SK-N-SH (cell line): ENCODE results near the gene PSMC5. TPM values are rescaled to one million over a fixed set of nuclear protein-coding genes. Genes with fewer than 3 reads are reported as not detected.

ENCODE experiments used
- CTCF ChIA-PET: fragments of 300-600, 350-600 bp; formaldehyde crosslinking; extraction: SDS; loops from one replicate; lab custom pipeline; 2021; lab: Yijun Ruan, JAX
- POLR2A ChIA-PET: fragments of 350-600 bp; sonication (Branson Sonifier 250); formaldehyde crosslinking; extraction: SDS; loops from one replicate; lab custom pipeline; 2020; ENCODE audit warnings: antibody characterized with exemption, inconsistent platforms; lab: Yijun Ruan, JAX
- DNase-seq: peaks from one replicate; pipeline ENCODE4 v3.0.0; 2012
- H2AFZ ChIP-seq: fragments of 200-600 bp; sonication (generic); 2 replicates; pipeline ENCODE4 v1.8.1; 2016; ENCODE audit warnings: antibody characterized with exemption, mild to moderate bottlenecking, low read depth
- H3F3A ChIP-seq: fragments of 200-600 bp; sonication (generic); replicated peaks from 2 replicates; pipeline ENCODE3; 2016; ENCODE audit warnings: antibody characterized with exemption, mild to moderate bottlenecking; ENCODE audit not compliant: insufficient read depth
- H3K27ac ChIP-seq, 2 experiments: fragments of 200-500 bp in 1 of 2; fragments of 200-600 bp in 1 of 2; sonication (Bioruptor generic) in 1 of 2; sonication (generic), shearing (Covaris generic) in 1 of 2; 2 replicates each; pipeline versions ENCODE4 v1.5.1 to v1.6.1; 2014 to 2016; ENCODE audit warnings: low read depth in 2 of 2, inconsistent platforms in 1 of 2, low read length in 1 of 2, mild to moderate bottlenecking in 1 of 2, mixed read lengths in 1 of 2
- H3K27me3 ChIP-seq: fragments of 200-600 bp; sonication (generic), shearing (Covaris generic); 2 replicates; pipeline ENCODE4 v1.6.1; 2016; ENCODE audit warnings: mixed run types; ENCODE audit not compliant: insufficient read depth
- H3K36me3 ChIP-seq, 2 experiments: fragments of 200-500 bp in 1 of 2; fragments of 200-600 bp in 1 of 2; sonication (Bioruptor generic) in 1 of 2; sonication (generic) in 1 of 2; replicated peaks in 1 of 2; 2 replicates each; pipeline versions ENCODE3 to v1.5.1; 2014 to 2016; ENCODE audit warnings: low read length in 1 of 2, mild to moderate bottlenecking in 1 of 2; ENCODE audit not compliant: insufficient read depth in 2 of 2, control insufficient read depth in 1 of 2
- H3K4me1 ChIP-seq, 2 experiments: fragments of 200-500 bp in 1 of 2; fragments of 200-600 bp in 1 of 2; sonication (Bioruptor generic) in 1 of 2; sonication (generic), shearing (Covaris generic) in 1 of 2; 2 replicates each; pipeline versions ENCODE4 v1.5.1 to v1.6.1; 2014 to 2016; ENCODE audit warnings: low read depth in 1 of 2, low read length in 1 of 2, mixed run types in 1 of 2; ENCODE audit not compliant: insufficient read depth in 2 of 2, control insufficient read depth in 1 of 2
- H3K4me2 ChIP-seq: fragments of 200-600 bp; sonication (generic), shearing (Covaris generic); 2 replicates; pipeline ENCODE4 v1.6.1; 2017; ENCODE audit warnings: mixed run types
- H3K4me3 ChIP-seq, 2 experiments: fragments of 200-500 bp in 1 of 2; fragments of 200-600 bp in 1 of 2; sonication (Bioruptor generic) in 1 of 2; sonication (generic), shearing (Covaris generic) in 1 of 2; 2 replicates each; pipeline versions ENCODE4 v1.5.1 to v1.8.1; 2014 to 2016; ENCODE audit warnings: low read depth in 2 of 2, inconsistent platforms in 1 of 2, low read length in 1 of 2, mild to moderate bottlenecking in 1 of 2, mixed read lengths in 1 of 2, moderate library complexity in 1 of 2
- H3K79me2 ChIP-seq: fragments of 200-600 bp; sonication (generic); 2 replicates; pipeline ENCODE4 v1.8.1; 2017; ENCODE audit warnings: mild to moderate bottlenecking; ENCODE audit not compliant: insufficient read depth
- H3K9ac ChIP-seq: fragments of 200-600 bp; sonication (generic); 2 replicates; pipeline ENCODE4 v1.6.1; 2017; ENCODE audit warnings: mixed run types
- H3K9me2 ChIP-seq: fragments of 200-600 bp; sonication (generic); 2 replicates; pipeline ENCODE4 v1.6.1; 2017; ENCODE audit warnings: mixed run types
- H3K9me3 ChIP-seq: fragments of 200-600 bp; sonication (generic); 2 replicates; pipeline ENCODE4 v1.6.1; 2017; ENCODE audit warnings: mixed run types, mild to moderate bottlenecking, moderate library complexity
- H4K20me1 ChIP-seq: fragments of 200-600 bp; sonication (generic); 2 replicates; pipeline ENCODE4 v1.6.1; 2017; ENCODE audit warnings: mild to moderate bottlenecking, mixed run types; ENCODE audit not compliant: insufficient read depth
- ELF1 ChIP-seq: IDR thresholded peaks from 2 replicates; pipeline ENCODE4 v1.4.0; 2012
- EP300 ChIP-seq, 2 experiments: IDR thresholded peaks; 2 replicates each; pipeline versions ENCODE4 v1.4.0 to v1.6.1; 2012; ENCODE audit warnings: borderline replicate concordance in 1 of 2, low read depth in 1 of 2, low read length in 1 of 2
- FOSL2 ChIP-seq: IDR thresholded peaks from 2 replicates; pipeline ENCODE4 v1.4.0; 2012; ENCODE audit warnings: low read depth, mild to moderate bottlenecking, moderate library complexity, borderline replicate concordance
- FOXJ3 ChIP-seq: sonication (generic); formaldehyde crosslinking; IDR thresholded peaks from 2 replicates; pipeline ENCODE4 v1.5.1; 2020; ENCODE audit warnings: mild to moderate bottlenecking, missing genetic modification reagents
- NFIC ChIP-seq: IDR thresholded peaks from 2 replicates; pipeline ENCODE4 v1.4.0; 2012; ENCODE audit warnings: borderline replicate concordance
- POLR2AphosphoS5 ChIP-seq: IDR thresholded peaks from 2 replicates; pipeline ENCODE4 v1.6.1; 2012; ENCODE audit warnings: low read depth, low read length
- RCOR1 ChIP-seq: fragments of 150-350 bp; IDR thresholded peaks from 2 replicates; pipeline ENCODE4 v1.6.1; 2017; ENCODE audit warnings: antibody characterized with exemption, low read length
- RFX5 ChIP-seq: IDR thresholded peaks from 2 replicates; pipeline ENCODE4 v1.6.1; 2012; ENCODE audit warnings: mild to moderate bottlenecking, improper control_type of control experiment, low read length
- RXRA ChIP-seq: IDR thresholded peaks from 2 replicates; pipeline ENCODE4 v1.4.0; 2012; ENCODE audit warnings: low read depth, mild to moderate bottlenecking, borderline replicate concordance
- SMC3 ChIP-seq: IDR thresholded peaks from 2 replicates; pipeline ENCODE4 v1.6.1; 2012; ENCODE audit warnings: low read depth, low read length, improper control_type of control experiment
- TCF12 ChIP-seq: IDR thresholded peaks from 2 replicates; pipeline ENCODE4 v1.4.0; 2012
- TEAD4 ChIP-seq: IDR thresholded peaks from 2 replicates; pipeline ENCODE4 v1.4.0; 2012; ENCODE audit warnings: mild to moderate bottlenecking, borderline replicate concordance; ENCODE audit not compliant: insufficient read depth
- YY1 ChIP-seq: IDR thresholded peaks from 2 replicates; pipeline ENCODE4 v1.4.0; 2012; ENCODE audit warnings: low read depth, mild to moderate bottlenecking
- WGBS: methylation state at CpG from one replicate; pipeline ENCODE4 v1.1.6; 2017; ENCODE audit warnings: low lambda C conversion rate; 5-methylcytosine and 5-hydroxymethylcytosine counted together
- polyA plus RNA-seq, 3 experiments: library from polyadenylated mRNA; depleted of rRNA; stranded (reverse); fragments of >200 nt; gene quantifications; 2 replicates each; pipeline ENCODE4 v1.2.3, GENCODE V29; 2012
- TF ChIP-seq, protein P1 (sequence below): fragments of 150-350 bp; IDR thresholded peaks from 2 replicates; pipeline ENCODE4 v1.6.1; 2016; ENCODE audit warnings: mild to moderate bottlenecking, low read depth, low read length
- TF ChIP-seq, protein P2 (sequence below): fragments of 200-600 bp; sonication (generic); IDR thresholded peaks from 2 replicates; pipeline ENCODE4 v1.6.1; 2017; ENCODE audit warnings: antibody characterized with exemption, mild to moderate bottlenecking, moderate library complexity
- TF ChIP-seq, protein P3 (sequence below): IDR thresholded peaks from 2 replicates; pipeline ENCODE4 v1.4.0; 2012; ENCODE audit warnings: low read depth, borderline replicate concordance
- TF ChIP-seq, protein P4 (sequence below): IDR thresholded peaks from 2 replicates; pipeline ENCODE4 v1.4.0; 2012; ENCODE audit warnings: low read depth
- TF ChIP-seq, protein P5 (sequence below): IDR thresholded peaks from 2 replicates; pipeline ENCODE4; 2012

Gene PSMC5
- polyA plus RNA-seq, 1 of the 3 experiments (the other 2 are of a cell fraction), result 424 TPM

DNA sequence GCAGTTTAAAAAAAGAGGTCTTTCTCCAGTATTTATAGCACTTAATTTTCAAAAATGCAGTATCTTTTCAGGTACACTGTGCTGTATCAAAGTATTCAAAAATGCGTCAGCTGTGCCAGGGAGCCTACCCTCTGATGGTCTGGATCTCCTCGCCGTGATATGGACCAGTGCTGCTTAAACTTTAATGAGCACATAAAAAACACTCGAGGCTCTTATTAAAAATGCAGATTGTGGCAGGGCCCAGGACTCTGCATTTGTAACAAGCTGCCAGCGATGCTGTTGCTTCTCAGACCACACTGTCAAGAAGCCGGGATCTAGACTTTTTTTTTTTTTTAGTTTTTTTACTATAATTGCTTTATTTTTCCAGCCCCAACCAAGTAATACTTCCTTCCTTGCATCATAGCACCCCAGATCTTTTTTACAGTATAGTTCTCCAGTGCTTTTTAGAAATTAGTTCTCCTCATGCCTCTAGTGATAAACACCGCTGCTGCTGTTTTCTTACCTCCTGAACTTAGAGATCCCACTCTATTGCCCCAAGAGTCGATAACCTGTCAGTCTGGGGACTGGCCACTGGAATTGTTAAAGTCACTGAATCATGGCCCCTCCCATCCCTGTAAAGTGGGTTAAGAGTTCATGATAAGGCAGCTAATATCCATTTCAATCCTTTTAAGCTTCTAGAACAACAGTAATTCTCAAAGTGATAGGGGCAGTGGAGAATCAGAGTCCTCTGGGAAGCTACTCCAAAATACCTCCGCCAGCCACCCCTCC lies 16.9 kb downstream of the PSMC5 start:
- Histone ChIP-seq H3K79me2 (peaks cover 32% of the 10 kb centered on the region), H3K9me2 (no peaks in the 10 kb centered on the region), H3K4me1 (peaks cover 22 to 26% of the 10 kb centered on the region in 2 experiments), H3K9ac (no peak overlapping the region), H3K9me3 (no peaks in the 10 kb centered on the region), H3F3A (peaks cover 12% of the 10 kb centered on the region), H3K4me2 (peak overlapping the region; percentile 70; the same call in 1 of the 2 replicates), H2AFZ (peak overlapping the region; percentile 96), H3K36me3 (no peaks in the 10 kb centered on the region), H4K20me1 (peaks cover 1% of the 10 kb centered on the region; the same call in 1 of the 2 replicates), H3K27ac (no peak overlapping the region; a peak in 1 of 4 replicates), H3K4me3 (no peak overlapping the region), H3K27me3 (no peaks in the 10 kb centered on the region)
- 87% methylated on average over 9 of the region's 9 CpGs for WGBS
- POLR2A ChIA-PET, result interaction anchor here (0.8 to 9.2 kb wide), 6 partner anchors 14 to 302 kb away, joined by 3 to 108 read pairs (median 3); partner anchors contain the start of genes CCDC47, DDX42, FTSJ3 and PSMC5
- no peak for DNase-seq
- CTCF ChIA-PET, result interaction anchor here (1.2 to 9.1 kb wide), 7 partner anchors 9 to 22 kb away, joined by 3 to 96 read pairs (median 9); partner anchors contain the start of genes FTSJ3 and PSMC5
- TF ChIP-seq NFIC, result no peak
- no peak for TF ChIP-seq RXRA
- TF ChIP-seq SMC3, result no peak
- TF ChIP-seq RFX5, result no peak
- TF ChIP-seq, protein P1, sequence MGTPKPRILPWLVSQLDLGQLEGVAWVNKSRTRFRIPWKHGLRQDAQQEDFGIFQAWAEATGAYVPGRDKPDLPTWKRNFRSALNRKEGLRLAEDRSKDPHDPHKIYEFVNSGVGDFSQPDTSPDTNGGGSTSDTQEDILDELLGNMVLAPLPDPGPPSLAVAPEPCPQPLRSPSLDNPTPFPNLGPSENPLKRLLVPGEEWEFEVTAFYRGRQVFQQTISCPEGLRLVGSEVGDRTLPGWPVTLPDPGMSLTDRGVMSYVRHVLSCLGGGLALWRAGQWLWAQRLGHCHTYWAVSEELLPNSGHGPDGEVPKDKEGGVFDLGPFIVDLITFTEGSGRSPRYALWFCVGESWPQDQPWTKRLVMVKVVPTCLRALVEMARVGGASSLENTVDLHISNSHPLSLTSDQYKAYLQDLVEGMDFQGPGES, result no peak
- no peak for TF ChIP-seq EP300 (IDR thresholded peaks at IDR 0.05; ENCODE audit: borderline replicate concordance in 1 of 2, low read depth in 1 of 2, low read length in 1 of 2)
- TF ChIP-seq TEAD4, result no peak
- TF ChIP-seq ELF1, result no peak
- TF ChIP-seq, protein P2, sequence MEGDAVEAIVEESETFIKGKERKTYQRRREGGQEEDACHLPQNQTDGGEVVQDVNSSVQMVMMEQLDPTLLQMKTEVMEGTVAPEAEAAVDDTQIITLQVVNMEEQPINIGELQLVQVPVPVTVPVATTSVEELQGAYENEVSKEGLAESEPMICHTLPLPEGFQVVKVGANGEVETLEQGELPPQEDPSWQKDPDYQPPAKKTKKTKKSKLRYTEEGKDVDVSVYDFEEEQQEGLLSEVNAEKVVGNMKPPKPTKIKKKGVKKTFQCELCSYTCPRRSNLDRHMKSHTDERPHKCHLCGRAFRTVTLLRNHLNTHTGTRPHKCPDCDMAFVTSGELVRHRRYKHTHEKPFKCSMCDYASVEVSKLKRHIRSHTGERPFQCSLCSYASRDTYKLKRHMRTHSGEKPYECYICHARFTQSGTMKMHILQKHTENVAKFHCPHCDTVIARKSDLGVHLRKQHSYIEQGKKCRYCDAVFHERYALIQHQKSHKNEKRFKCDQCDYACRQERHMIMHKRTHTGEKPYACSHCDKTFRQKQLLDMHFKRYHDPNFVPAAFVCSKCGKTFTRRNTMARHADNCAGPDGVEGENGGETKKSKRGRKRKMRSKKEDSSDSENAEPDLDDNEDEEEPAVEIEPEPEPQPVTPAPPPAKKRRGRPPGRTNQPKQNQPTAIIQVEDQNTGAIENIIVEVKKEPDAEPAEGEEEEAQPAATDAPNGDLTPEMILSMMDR, result no peak
- TF ChIP-seq, protein P3, sequence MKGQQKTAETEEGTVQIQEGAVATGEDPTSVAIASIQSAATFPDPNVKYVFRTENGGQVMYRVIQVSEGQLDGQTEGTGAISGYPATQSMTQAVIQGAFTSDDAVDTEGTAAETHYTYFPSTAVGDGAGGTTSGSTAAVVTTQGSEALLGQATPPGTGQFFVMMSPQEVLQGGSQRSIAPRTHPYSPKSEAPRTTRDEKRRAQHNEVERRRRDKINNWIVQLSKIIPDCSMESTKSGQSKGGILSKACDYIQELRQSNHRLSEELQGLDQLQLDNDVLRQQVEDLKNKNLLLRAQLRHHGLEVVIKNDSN, result no peak
- no peak for TF ChIP-seq FOXJ3 (CRISPR knock-in tag)
- no peak for TF ChIP-seq TCF12
- TF ChIP-seq FOSL2, result no peak
- TF ChIP-seq RCOR1, result no peak
- TF ChIP-seq, protein P4, sequence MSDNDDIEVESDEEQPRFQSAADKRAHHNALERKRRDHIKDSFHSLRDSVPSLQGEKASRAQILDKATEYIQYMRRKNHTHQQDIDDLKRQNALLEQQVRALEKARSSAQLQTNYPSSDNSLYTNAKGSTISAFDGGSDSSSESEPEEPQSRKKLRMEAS, result no peak
- no peak for TF ChIP-seq POLR2AphosphoS5
- TF ChIP-seq, protein P5, sequence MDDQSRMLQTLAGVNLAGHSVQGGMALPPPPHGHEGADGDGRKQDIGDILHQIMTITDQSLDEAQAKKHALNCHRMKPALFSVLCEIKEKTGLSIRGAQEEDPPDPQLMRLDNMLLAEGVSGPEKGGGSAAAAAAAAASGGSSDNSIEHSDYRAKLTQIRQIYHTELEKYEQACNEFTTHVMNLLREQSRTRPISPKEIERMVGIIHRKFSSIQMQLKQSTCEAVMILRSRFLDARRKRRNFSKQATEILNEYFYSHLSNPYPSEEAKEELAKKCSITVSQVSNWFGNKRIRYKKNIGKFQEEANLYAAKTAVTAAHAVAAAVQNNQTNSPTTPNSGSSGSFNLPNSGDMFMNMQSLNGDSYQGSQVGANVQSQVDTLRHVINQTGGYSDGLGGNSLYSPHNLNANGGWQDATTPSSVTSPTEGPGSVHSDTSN, result no peak
- no peak for TF ChIP-seq YY1
